ENCODE measurements around the gene ALCAM. TPM values are rescaled to one million over a fixed set of nuclear protein-coding genes. Genes with fewer than 3 reads are reported as not detected.

The ALCAM gene
- total RNA-seq, 3 donors from 2014 or later = 8.7 to 11.1 (median 10.7) TPM

DNA sequence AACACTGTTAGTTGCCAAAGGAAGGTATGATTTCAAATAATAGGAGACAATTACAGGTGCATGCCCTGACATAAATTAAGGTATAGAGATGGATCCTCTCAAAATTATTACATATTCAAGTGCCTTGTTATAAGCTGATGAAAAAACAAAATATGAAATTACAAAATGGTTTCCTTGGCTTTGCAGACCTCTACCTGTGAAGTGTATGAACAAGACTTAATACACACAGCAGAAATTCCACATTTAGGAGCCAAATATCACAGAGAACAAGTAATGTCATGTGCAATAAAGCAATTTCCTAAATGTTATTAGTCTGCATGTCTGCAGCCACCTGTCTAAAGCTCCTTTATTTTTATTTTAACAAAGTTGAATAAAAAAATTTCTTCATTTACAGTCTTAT, 151.5 kb downstream of the ALCAM start:
- H3K4me1 Mint-ChIP-seq (ENCODE audit: low read depth) = peaks cover 3% of the 10 kb centered on the region
- DNase-seq (no peak), ATAC-seq (no peak)
- no peaks in the 10 kb centered on the region for H3K27me3 Mint-ChIP-seq (ENCODE audit: low read depth)
- no peaks in the 10 kb centered on the region for H3K36me3 Mint-ChIP-seq (ENCODE audit: insufficient read depth)
- no peak overlapping the region for H3K4me3 Mint-ChIP-seq
- no peaks in the 10 kb centered on the region for H3K9me3 Mint-ChIP-seq

DNA sequence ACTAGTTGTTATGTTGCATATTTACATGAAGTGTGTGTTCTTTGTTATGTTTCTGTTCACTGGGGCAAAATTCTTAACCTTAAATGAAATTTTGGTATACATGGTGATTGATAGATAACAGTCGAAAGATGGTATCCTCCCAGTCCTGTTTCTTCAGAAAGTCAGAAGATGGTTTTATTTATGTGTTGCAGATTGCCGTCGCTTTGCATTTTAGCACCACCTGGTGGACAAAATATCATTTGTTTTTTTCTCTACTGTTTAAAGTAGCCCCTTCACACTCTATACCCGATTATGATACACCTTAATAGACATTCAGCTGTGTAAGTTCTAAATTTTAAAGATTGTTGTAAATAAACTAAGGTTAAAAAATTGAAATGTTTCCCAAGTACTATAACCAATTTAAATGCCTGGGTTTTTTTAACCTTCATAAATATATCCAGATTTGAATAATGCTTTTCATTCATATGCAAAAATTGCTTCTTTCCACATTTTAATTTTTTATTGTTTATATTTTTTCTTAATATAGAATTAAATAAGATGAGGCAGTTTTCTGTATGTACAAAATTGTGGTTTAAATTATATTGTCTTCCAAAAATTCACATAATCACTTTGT, 152.2 kb downstream of the ALCAM start:
- peak; percentile 57 to 67 for ATAC-seq
- Mint-ChIP-seq H3K4me1 (ENCODE audit: low read depth) (peaks cover 3% of the 10 kb centered on the region), H3K27me3 (ENCODE audit: low read depth) (no peaks in the 10 kb centered on the region), H3K36me3 (ENCODE audit: insufficient read depth) (no peaks in the 10 kb centered on the region), H3K9me3 (no peaks in the 10 kb centered on the region), H3K4me3 (no peak overlapping the region)
- DNase-seq = no peak

DNA sequence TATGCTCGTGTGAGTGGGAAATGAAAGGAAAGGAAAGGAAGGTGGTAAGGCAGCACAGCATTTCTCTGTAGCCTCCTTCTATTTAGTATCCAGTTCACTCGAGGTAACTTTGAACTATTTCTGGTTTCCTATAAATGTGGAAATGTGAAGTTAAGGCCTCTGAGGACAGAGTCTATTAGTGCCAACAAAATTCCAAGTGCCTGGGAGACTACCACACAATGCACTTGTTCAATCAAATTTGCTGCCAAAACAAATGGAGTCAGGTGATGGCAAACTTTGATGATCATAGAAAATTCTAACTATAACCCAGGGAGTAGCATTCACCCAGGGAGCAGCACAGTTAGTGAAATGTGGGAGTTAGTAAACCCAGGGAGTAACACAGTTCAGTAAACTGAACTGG, 155.1 kb downstream of the ALCAM start:
- Mint-ChIP-seq H3K4me3 (no peak overlapping the region), H3K4me1 (ENCODE audit: low read depth) (peaks cover 9% of the 10 kb centered on the region), H3K9me3 (no peaks in the 10 kb centered on the region), H3K27me3 (ENCODE audit: low read depth) (no peaks in the 10 kb centered on the region), H3K36me3 (ENCODE audit: insufficient read depth) (no peaks in the 10 kb centered on the region)
- ATAC-seq (no peak), DNase-seq (no peak)

DNA sequence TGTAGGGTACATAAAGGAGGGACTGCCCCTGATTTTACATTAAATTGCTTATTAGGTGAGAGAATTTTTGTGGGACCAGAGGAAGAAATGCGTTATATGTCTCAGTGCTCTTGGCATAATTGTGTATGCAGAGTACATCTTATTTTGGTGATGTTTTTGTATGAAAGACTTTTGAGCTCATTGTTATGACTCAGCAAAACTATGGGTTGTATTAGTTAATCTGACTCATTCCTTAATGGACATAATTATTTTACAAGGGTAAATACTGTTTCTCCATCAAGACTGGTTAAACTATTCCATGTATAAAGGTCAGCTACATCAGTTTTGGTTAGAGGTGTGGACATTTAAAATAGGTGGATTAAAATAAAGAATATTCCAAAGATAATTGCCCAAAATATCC, 156.8 kb downstream of the ALCAM start:
- Mint-ChIP-seq H3K9me3 (no peaks in the 10 kb centered on the region), H3K4me3 (no peak overlapping the region), H3K36me3 (ENCODE audit: insufficient read depth) (no peaks in the 10 kb centered on the region), H3K4me1 (ENCODE audit: low read depth) (peaks cover 20% of the 10 kb centered on the region), H3K27me3 (ENCODE audit: low read depth) (no peaks in the 10 kb centered on the region)
- no peak for DNase-seq
- ATAC-seq = no peak

DNA sequence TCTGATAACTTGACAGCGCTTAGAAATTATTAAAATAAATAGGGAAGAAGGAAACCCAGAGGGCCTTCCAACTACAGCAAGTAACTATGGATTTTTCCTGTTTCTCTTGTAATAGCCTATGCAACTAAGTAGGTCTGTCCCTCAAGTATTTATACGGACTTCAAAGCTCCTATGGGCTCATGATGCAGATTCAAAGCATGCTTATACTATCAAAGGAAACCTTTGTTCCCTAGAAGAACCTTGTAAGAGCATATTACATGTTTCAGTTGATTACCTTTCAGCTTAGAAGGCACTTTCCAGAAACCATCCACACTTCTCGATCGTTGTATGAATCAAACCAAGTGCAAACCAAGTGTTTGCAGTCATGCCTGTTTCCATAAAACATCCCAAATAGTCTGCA, 158.8 kb downstream of the ALCAM start:
- Mint-ChIP-seq H3K36me3 (ENCODE audit: insufficient read depth) (no peaks in the 10 kb centered on the region), H3K4me1 (ENCODE audit: low read depth) (peaks cover 17% of the 10 kb centered on the region), H3K4me3 (no peak overlapping the region), H3K9me3 (no peaks in the 10 kb centered on the region), H3K27me3 (ENCODE audit: low read depth) (no peaks in the 10 kb centered on the region)
- ATAC-seq (no peak), DNase-seq (no peak)

DNA sequence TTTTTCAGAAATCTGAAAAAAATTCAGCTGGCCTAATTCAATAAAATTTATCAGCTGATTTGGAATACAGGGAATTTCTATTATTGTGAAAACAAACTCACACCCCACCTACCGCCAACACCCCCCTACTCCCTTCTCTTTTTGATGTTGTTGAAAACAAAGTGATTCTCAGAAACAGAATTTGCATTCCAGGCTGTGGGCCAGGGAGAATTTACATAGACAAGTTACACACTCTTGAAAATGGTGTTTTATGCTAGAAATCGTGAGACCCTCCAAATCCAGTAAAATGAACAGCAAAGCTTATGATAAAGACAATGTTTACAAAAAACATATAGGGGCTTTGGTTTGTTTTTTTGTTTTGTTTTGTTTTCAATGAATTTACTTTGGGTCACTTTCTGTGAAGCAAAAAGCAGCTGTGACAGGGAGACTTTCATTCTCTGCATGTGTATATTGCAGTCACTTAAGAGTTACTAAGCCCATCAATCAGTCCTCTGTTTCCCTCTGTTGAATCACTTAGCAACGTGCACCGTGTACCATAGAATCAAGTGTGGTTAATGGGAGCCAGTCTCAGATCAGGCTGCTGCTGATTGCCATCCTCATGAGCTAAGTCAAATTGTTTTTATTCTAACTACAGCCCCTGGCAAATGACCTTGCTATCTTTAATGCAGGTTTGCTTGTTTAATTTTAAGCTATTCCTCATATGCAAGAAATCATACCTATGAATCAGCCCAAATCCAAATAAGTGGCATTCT, 159.8 kb downstream of the ALCAM start:
- DNase-seq = no peak
- H3K27me3 Mint-ChIP-seq (ENCODE audit: low read depth) = no peaks in the 10 kb centered on the region
- no peaks in the 10 kb centered on the region for H3K9me3 Mint-ChIP-seq
- H3K4me3 Mint-ChIP-seq = no peak overlapping the region
- no peak for ATAC-seq
- no peaks in the 10 kb centered on the region for H3K36me3 Mint-ChIP-seq (ENCODE audit: insufficient read depth)
- peaks cover 17% of the 10 kb centered on the region for H3K4me1 Mint-ChIP-seq (ENCODE audit: low read depth)

DNA sequence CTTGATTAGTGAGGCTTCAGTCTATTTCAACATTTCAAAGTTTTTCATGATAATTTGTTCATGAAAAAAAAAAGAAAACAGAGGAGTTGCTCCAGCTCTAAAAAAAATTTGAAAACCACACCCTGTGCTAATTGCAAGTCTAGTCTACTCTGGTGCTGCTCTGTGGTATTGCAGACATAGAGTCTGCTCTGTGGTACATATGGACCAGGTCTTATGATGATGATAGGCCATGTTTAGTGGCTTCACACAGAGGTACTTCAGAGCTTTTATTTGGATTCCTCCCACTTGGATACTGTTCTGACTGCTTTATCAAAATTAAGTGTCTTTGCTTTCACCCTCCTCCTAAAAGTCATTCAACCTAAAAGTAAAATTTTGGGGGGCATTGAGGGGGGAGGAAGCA, 160.8 kb downstream of the ALCAM start:
- Mint-ChIP-seq H3K4me1 (ENCODE audit: low read depth) (peaks cover 17% of the 10 kb centered on the region), H3K36me3 (ENCODE audit: insufficient read depth) (peaks cover 2% of the 10 kb centered on the region), H3K4me3 (no peak overlapping the region), H3K27me3 (ENCODE audit: low read depth) (no peaks in the 10 kb centered on the region), H3K9me3 (no peaks in the 10 kb centered on the region)
- DNase-seq = no peak
- peak; percentile 35 to 36 for ATAC-seq

DNA sequence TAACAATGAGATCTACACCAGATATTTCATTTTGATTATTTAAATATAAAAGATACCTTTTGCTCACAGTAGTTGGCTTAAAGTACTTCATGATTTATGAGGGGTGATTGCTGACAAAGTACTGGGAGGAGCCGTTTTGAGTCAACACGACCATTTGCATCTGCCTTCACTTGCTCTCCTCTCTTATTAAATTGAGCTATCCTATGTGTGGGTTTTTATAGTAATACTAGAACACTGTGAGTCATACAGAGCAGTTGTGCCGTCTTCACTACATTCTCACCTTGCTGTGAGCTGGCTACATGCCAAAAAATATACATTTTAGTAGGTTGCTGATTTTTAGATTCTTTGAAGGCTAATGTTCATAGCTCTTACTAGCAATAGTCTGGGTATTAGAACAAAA, 161.2 kb downstream of the ALCAM start:
- Mint-ChIP-seq H3K4me1 (ENCODE audit: low read depth) (peaks cover 17% of the 10 kb centered on the region), H3K9me3 (no peaks in the 10 kb centered on the region), H3K36me3 (ENCODE audit: insufficient read depth) (peaks cover 4% of the 10 kb centered on the region), H3K27me3 (ENCODE audit: low read depth) (no peaks in the 10 kb centered on the region), H3K4me3 (no peak overlapping the region)
- ATAC-seq = peak; percentile 97 to 98
- no peak for DNase-seq

DNA sequence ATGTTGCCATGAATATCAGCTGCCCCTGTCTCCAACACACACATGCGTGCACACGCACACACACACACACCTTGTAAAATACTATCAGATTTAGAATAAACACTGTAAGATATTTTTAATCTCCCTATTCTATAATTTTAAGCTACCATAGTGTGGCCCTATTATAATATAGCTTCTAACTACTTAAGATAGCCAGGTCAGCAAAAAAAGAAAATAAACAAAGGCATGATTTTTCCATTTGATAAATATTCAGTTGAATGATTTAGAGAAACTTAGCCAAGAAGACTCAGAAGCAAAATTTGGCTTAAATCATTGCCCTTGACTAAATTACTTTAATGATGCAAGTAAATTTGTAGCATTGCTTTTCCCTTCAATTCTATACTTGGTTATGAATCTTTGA, 162.2 kb downstream of the ALCAM start:
- no peak overlapping the region for H3K4me3 Mint-ChIP-seq
- no peaks in the 10 kb centered on the region for H3K27me3 Mint-ChIP-seq (ENCODE audit: low read depth)
- peaks cover 4% of the 10 kb centered on the region for H3K36me3 Mint-ChIP-seq (ENCODE audit: insufficient read depth)
- ATAC-seq (no peak), DNase-seq (no peak)
- H3K9me3 Mint-ChIP-seq = no peaks in the 10 kb centered on the region
- H3K4me1 Mint-ChIP-seq (ENCODE audit: low read depth) = peaks cover 17% of the 10 kb centered on the region

DNA sequence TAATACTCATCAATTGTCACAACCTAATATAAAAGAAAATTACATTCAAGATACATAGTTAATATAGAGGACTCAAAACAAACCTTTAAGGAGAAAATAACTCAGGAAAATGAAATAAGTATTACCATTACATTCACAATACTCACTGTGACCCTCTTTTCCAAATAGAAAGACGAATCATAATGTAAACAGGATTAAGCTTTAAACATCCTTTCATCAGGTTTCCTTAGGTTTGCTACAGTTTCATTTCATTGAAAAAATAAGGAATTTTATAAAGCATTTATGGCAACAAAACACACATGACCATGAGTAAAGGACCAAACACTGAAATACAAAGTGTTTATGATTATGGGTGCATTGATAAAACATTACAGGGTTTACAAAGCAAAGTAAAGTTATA, 162.7 kb downstream of the ALCAM start:
- ATAC-seq (no peak), DNase-seq (no peak)
- no peaks in the 10 kb centered on the region for H3K27me3 Mint-ChIP-seq (ENCODE audit: low read depth)
- no peaks in the 10 kb centered on the region for H3K9me3 Mint-ChIP-seq
- H3K4me1 Mint-ChIP-seq (ENCODE audit: low read depth) = peaks cover 17% of the 10 kb centered on the region
- H3K36me3 Mint-ChIP-seq (ENCODE audit: insufficient read depth) = peaks cover 4% of the 10 kb centered on the region
- no peak overlapping the region for H3K4me3 Mint-ChIP-seq

DNA sequence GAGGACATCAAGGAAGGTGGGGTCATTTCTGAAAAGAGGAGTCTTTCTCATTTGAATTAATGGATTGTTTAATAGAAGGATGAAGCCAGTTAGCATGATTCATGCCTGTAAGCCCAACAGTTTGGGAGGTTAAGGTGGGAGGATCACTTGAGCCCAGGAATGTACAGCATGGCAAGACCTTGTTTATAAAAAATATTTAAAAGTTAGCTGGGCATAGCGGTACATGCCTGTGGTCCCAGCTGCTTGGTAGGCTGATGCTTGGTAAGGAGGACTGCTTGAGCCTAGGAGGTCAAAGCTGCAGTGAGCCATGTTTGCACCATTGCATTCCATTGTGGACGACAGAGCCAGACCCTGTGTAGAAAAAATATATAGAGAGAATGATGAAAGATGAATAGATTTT, 165.5 kb downstream of the ALCAM start:
- Mint-ChIP-seq H3K36me3 (ENCODE audit: insufficient read depth) (peaks cover 10% of the 10 kb centered on the region), H3K4me3 (no peak overlapping the region), H3K4me1 (ENCODE audit: low read depth) (peaks cover 9% of the 10 kb centered on the region), H3K27me3 (ENCODE audit: low read depth) (no peaks in the 10 kb centered on the region), H3K9me3 (no peaks in the 10 kb centered on the region)
- DNase-seq = no peak
- ATAC-seq = no peak

DNA sequence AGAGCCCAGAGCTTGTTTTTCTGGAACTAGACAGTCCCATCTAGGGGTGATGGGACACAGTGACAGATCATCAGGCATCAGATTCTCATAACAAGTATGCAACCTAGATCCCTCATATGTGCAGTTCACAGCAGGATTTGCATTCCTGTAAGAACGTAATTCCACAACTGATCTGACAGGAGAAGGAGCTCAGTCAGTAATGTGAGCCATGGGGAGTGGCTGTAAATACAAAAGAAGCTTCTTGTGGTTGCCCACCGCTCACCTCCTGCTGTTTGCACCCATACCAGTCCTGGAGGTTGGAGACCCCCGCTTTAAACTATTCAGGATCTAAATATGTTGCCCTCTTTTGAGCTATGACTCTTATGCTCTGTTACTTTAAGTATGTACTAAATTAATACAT, 167.3 kb downstream of the ALCAM start:
- H3K4me3 Mint-ChIP-seq = no peak overlapping the region
- DNase-seq (no peak), ATAC-seq (no peak)
- no peaks in the 10 kb centered on the region for H3K9me3 Mint-ChIP-seq
- H3K4me1 Mint-ChIP-seq (ENCODE audit: low read depth) = no peaks in the 10 kb centered on the region
- H3K36me3 Mint-ChIP-seq (ENCODE audit: insufficient read depth) = peaks cover 12% of the 10 kb centered on the region
- no peaks in the 10 kb centered on the region for H3K27me3 Mint-ChIP-seq (ENCODE audit: low read depth)

DNA sequence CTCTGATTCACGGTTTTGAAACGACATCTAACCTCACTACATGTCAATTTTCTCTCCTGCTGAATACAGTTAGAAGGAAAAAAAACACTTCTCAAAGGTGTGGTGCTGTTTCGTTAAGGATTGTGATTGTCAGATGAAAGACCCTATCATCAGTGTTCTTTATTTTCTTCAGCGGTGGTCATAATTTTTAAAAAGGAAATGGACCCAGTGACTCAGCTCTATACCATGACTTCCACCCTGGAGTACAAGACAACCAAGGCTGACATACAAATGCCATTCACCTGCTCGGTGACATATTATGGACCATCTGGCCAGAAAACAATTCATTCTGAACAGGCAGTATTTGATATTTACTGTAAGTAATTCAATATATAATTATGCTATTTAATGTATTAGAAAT, 167.8 kb downstream of the ALCAM start:
- Mint-ChIP-seq H3K27me3 (ENCODE audit: low read depth) (no peaks in the 10 kb centered on the region), H3K4me3 (no peak overlapping the region), H3K4me1 (ENCODE audit: low read depth) (no peaks in the 10 kb centered on the region), H3K9me3 (no peaks in the 10 kb centered on the region), H3K36me3 (ENCODE audit: insufficient read depth) (peaks cover 12% of the 10 kb centered on the region)
- ATAC-seq (no peak), DNase-seq (no peak)

DNA sequence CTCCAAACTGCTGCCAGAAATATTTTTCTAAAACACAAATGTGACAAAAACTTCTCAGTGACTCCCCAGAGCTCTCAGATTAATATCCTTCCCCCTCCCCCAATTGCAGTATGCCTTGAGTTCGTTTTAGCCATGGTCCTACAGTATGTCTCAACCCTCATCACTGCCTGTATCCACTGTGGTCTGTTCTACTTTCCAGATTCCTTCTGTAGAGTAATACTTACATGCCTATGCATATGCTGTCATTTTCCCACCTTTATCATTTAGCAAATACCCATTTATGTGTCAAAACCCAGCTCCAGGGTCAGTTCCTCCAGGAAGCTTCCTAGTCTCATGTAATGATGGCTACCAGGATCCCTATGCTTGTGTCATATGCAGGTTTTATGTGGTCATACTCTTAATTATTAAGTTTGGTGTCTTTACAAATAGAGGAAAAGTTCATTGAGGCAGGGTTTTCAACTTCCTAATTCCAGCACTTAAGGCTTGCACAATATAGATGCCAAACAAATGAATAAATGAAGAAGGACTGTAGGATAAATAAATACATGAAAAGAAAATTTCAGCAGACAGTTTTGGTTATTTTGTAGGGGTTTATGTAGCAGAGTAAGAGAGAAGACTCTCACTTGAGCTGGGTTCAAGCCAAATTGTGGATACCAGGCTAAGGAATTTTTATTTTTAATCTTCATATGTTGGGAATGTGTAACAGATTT, 170.8 kb downstream of the ALCAM start:
- Mint-ChIP-seq H3K36me3 (ENCODE audit: insufficient read depth) (peaks cover 16% of the 10 kb centered on the region), H3K27me3 (ENCODE audit: low read depth) (no peaks in the 10 kb centered on the region), H3K4me1 (ENCODE audit: low read depth) (no peaks in the 10 kb centered on the region), H3K9me3 (no peaks in the 10 kb centered on the region), H3K4me3 (no peak overlapping the region)
- no peak for DNase-seq
- ATAC-seq = no peak

DNA sequence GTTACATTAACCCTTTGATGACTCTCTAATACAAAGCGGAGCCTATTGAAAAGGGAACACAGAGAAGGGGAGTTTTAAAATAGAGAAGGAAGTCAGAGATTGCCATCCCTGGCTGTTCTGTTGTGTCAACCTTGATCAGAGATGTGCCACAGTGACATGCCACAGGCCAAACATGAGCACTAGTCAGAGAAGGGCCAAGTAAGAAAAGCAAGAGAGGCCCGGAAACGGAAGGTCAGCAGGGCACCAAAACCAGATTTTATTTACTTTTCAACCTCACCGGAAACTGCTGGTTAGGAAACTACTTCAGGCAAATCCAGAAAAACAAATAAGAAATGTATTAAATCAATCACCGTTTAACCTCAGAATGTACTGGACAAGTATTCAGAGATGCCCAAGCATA, 171.8 kb downstream of the ALCAM start:
- Mint-ChIP-seq H3K27me3 (ENCODE audit: low read depth) (no peaks in the 10 kb centered on the region), H3K36me3 (ENCODE audit: insufficient read depth) (peaks cover 14% of the 10 kb centered on the region), H3K9me3 (no peaks in the 10 kb centered on the region), H3K4me3 (no peak overlapping the region), H3K4me1 (ENCODE audit: low read depth) (no peaks in the 10 kb centered on the region)
- ATAC-seq (no peak), DNase-seq (no peak)

Data from activated T-cell treated with anti-CD3 and anti-CD28 coated beads, Interleukin-2, amount 50 U/mL, for 4 hours (primary cell).